Tibial artery (tissue), 4 donors: ENCODE results near the gene TK1.

Source experiments
- DNase-seq, 2 donors: peaks; one replicate each; pipeline ENCODE4 v3.0.0-alpha.2; 2019
- H3K27ac ChIP-seq, 2 donors: fragments of 200-600 bp; sonication (generic) in 1 of 2; 1 replicate in 1 of 2; 2 replicates in 1 of 2; pipeline ENCODE4 v1.5.1; 2018 to 2019; ENCODE audit warnings: mild to moderate bottlenecking in 1 of 2
- H3K27me3 ChIP-seq, 2 donors: fragments of 200-600 bp; sonication (generic) in 1 of 2; one replicate each; pipeline versions ENCODE4 v1.5.1 to v1.6.0; 2016 to 2019
- H3K36me3 ChIP-seq, 3 donors: fragments of 200-600 bp; sonication (generic) in 2 of 3; one replicate each; pipeline ENCODE4 v1.5.1; 2016 to 2019; ENCODE audit warnings: mild to moderate bottlenecking in 2 of 3
- H3K4me1 ChIP-seq, 4 donors: fragments of 200-600 bp; sonication (generic) in 2 of 4; 1 replicate in 3 of 4; 2 replicates in 1 of 4; pipeline ENCODE4 v1.5.1; 2016 to 2019
- H3K4me3 ChIP-seq, 2 donors: fragments of 200-600 bp; sonication (generic) in 1 of 2; 1 replicate in 1 of 2; 2 replicates in 1 of 2; pipeline ENCODE4 v1.5.1; 2018 to 2019; ENCODE audit warnings: mild to moderate bottlenecking in 2 of 2
- H3K9me3 ChIP-seq, 3 donors: fragments of 200-600 bp; sonication (generic) in 1 of 3; one replicate each; pipeline ENCODE4 v1.5.1; 2016 to 2019
- intact Hi-C: fragments of 100-400 bp; cut with DNase I; formaldehyde crosslinking; loops from one replicate; pipeline ENCODE4 v1.15.0; 2023; ENCODE audit warnings: low total_unique reads
- TF ChIP-seq, protein P1 (sequence below), 2 experiments: fragments of 200-600 bp in 1 of 2; fragments of 450-650 bp in 1 of 2; IDR thresholded peaks; one replicate each; pipeline ENCODE4 v1.5.1; 2017 to 2019; ENCODE audit warnings: antibody characterized with exemption in 2 of 2, mild to moderate bottlenecking in 1 of 2, moderate library complexity in 1 of 2

The TK1 gene

DNA sequence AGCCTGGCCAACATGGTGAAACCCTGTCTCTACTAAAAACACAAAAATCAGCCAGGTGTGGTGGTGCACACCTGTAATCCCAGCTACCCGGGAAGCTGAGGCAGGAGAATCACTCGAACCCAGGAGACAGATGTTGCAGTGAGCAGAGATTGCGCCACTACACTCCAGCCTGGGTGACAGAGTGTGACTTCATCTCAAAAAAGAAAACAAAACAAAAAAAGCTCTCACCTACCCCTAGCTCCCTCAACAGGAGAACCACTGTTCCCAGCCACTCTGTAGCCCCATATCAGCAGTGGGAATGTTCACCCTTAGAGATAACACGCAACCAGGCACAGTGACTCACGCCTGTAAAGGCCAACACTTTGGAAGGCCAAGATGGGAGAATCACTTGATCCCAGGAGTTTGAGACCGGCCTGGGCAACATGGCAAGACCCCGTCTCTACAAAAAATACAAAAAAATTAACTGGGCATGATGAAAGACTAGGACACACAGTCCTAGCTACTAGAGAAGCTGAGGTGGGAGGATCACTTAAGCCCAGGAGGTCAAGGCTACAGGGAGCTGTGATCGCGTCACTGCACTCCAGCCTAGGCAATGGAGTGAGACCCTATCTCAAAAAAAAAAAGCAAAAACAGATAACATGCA is 50.9 kb downstream of the TK1 start:
- no peaks in the 10 kb centered on the region for H3K36me3 ChIP-seq
- no peak for DNase-seq
- TF ChIP-seq, protein P1, sequence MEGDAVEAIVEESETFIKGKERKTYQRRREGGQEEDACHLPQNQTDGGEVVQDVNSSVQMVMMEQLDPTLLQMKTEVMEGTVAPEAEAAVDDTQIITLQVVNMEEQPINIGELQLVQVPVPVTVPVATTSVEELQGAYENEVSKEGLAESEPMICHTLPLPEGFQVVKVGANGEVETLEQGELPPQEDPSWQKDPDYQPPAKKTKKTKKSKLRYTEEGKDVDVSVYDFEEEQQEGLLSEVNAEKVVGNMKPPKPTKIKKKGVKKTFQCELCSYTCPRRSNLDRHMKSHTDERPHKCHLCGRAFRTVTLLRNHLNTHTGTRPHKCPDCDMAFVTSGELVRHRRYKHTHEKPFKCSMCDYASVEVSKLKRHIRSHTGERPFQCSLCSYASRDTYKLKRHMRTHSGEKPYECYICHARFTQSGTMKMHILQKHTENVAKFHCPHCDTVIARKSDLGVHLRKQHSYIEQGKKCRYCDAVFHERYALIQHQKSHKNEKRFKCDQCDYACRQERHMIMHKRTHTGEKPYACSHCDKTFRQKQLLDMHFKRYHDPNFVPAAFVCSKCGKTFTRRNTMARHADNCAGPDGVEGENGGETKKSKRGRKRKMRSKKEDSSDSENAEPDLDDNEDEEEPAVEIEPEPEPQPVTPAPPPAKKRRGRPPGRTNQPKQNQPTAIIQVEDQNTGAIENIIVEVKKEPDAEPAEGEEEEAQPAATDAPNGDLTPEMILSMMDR (IDR thresholded peaks at IDR 0.05): no peak
- H3K27ac ChIP-seq: no peak overlapping the region
- H3K9me3 ChIP-seq: no peaks in the 10 kb centered on the region
- intact Hi-C loops: no loop called here
- H3K4me3 ChIP-seq: no peak overlapping the region
- peaks cover 0 to 28% (median 23%) of the 10 kb centered on the region in 4 donors for H3K4me1 ChIP-seq
- peaks cover 0 to 34% of the 10 kb centered on the region in 2 donors for H3K27me3 ChIP-seq

DNA sequence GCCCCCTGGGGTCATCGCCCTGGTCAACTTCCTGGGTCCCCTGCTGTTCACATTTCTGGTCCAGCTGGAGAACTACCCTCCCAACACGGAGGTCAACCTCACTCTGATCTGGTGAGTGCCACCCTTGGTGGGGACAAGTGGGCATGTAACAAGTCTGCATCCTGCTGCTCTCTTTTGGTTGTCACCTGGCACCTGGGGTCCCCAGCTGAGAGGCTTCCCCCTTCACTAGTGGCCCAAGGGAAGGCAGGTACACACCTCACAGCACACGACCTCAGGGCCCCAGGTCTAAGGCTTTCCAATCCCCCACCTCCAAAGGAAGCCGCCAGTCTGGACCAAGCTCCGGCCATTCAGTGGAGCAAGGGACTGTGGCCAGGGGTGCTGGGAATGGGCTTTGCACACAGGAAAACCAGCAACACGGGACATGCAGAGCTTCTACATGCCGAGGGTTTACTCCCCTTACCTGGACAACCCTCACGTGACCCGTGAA is 51.9 kb downstream of the TK1 start:
- DNase-seq: no peak
- H3K9me3 ChIP-seq: no peaks in the 10 kb centered on the region
- TF ChIP-seq, protein P1 (IDR thresholded peaks at IDR 0.05): no peak
- H3K36me3 ChIP-seq: no peaks in the 10 kb centered on the region
- no peak overlapping the region for H3K27ac ChIP-seq
- intact Hi-C loops: no loop called here
- H3K4me1 ChIP-seq: peaks cover 0 to 25% (median 15%) of the 10 kb centered on the region in 4 donors
- H3K27me3 ChIP-seq: peaks cover 0 to 42% of the 10 kb centered on the region in 2 donors
- H3K4me3 ChIP-seq: no peak overlapping the region

DNA sequence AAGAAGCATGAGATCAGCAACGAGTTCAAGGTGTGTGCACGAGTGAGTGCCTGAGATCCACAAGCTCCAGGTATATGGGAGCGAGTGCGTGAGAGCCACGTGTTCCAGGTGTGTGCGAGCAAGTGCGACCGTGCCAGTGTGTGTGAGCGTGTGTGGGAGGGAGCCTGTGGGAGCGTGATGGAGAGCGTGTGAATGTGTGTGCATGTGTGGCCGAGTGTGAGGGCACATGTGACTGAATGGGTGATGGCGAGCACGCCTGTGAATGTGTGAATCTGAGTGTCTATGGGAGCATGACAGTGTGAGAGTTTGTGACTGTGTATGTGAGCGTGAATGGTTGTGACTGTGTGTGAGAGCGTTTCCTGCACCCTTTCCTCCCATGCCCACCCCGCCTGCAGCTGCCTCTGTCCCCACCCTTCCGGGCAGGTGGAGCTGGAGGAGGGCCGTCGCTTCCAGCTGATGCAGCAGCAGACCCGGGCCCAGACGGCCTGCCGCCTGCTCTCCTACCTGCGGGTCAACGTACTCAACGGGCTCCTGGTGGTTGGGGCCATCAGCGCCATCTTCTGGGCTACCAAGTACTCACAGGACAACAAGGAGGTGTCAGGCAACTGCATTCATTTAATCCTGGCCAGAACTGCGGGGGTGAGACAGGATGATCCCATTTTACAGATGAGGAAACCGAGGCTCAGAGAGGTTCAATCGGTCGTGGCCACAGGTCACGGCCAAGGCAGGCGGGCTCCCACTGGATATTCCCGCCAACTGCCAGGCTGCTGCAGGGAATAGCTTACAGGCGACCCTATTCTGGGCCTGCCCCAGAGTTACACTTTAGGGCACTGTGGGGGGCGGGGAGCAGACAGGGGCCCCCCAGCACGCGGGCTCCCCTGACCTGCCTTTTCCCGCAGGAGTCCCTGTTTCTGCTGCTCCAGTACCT is 52.6 kb downstream of the TK1 start:
- no peaks in the 10 kb centered on the region for H3K36me3 ChIP-seq
- intact Hi-C loops: no loop called here
- no peak overlapping the region for H3K4me3 ChIP-seq
- DNase-seq: no peak
- no peaks in the 10 kb centered on the region for H3K9me3 ChIP-seq
- TF ChIP-seq, protein P1 (IDR thresholded peaks at IDR 0.05): no peak
- H3K4me1 ChIP-seq: peaks cover 0 to 25% (median 17%) of the 10 kb centered on the region in 4 donors
- H3K27ac ChIP-seq: no peak overlapping the region
- peaks cover 0 to 49% of the 10 kb centered on the region in 2 donors for H3K27me3 ChIP-seq

DNA sequence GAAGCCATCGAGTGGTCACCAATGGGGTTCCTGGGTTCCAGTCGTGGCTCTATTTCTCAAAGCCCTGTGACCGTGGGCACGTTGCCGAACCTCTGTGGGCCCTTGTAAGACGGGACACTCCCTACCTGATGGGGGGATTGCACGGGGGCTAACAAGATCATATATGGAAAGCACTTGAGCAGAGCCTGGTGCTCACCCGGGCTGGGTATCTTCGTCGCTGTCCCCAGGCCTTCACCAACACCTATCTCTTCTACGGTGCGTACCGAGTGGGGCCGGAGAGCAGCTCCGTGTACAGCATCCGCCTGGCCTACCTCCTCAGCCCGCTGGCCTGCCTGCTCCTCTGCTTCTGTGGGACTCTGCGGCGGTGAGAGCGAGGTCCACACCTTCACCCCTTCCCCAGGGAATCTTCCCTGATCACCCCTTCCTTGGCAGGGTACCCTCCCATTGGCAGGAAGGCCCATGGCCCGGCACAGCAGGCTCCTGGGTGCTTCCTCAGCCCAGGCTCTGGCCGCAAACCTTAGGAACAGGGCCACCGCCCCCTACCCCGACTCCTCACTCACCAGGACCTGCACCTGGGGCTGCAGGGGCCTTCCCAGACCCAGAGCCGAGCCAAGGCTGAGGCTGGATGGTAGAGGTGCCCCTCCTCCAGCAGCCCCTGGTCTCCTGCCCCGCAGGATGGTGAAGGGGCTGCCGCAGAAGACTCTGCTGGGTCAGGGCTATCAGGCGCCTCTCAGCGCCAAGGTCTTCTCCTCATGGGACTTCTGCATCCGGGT is 53.5 kb downstream of the TK1 start:
- H3K27ac ChIP-seq: no peak overlapping the region
- intact Hi-C loops: no loop called here
- H3K4me1 ChIP-seq: peaks cover 0 to 31% (median 23%) of the 10 kb centered on the region in 4 donors

DNA sequence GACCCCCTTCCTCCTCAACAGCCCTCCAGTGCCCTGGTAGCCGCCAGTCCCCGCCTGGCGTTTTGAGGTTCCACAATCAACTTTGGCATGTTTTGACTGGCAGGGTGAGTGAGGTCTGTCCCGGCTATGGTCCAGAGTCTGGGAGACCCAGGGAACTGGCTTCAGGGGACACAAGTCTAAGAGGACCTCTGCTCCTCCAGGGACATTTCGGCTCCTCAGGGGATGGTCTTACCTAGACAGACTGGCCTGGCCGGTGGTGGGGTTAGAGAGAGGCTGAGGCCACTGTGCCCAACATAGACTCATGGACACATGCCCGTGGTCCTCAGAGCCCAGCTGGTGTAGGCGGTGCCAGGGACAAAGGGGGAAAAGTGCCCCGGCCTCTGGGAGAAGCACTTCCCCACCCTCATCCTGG is 54.1 kb downstream of the TK1 start:
- DNase-seq: peak in 1 of 2 donors; percentile 62
- Histone ChIP-seq H3K27me3 (peaks cover 0 to 64% of the 10 kb centered on the region in 2 donors), H3K4me1 (peaks cover 0 to 37% (median 29%) of the 10 kb centered on the region in 4 donors), H3K36me3 (no peaks in the 10 kb centered on the region), H3K4me3 (no peak overlapping the region), H3K27ac (no peak overlapping the region), H3K9me3 (no peaks in the 10 kb centered on the region)
- TF ChIP-seq, protein P1 (IDR thresholded peaks at IDR 0.05): no peak
- intact Hi-C loops: no loop called here

More for the DNA sequence above, 53.5 kb downstream of the TK1 start:
- Histone ChIP-seq H3K36me3 (no peaks in the 10 kb centered on the region), H3K4me3 (no peak overlapping the region), H3K9me3 (no peaks in the 10 kb centered on the region), H3K27me3 (peaks cover 0 to 58% of the 10 kb centered on the region in 2 donors)
- TF ChIP-seq, protein P1 (IDR thresholded peaks at IDR 0.05): no peak
- peak in 1 of 2 donors; percentile 58 for DNase-seq
